IPS-20b (cell line): ENCODE measurements around the gene LGR6.
"Not testable (repeated sequence)": the region's sequence is repeated elsewhere in the genome, so short reads cannot be mapped to it uniquely, and the experiment has no call there.

Source experiments
- H3K27ac ChIP-seq: one replicate; pipeline ENCODE4 v1.5.1; 2013; ENCODE audit warnings: low read length
- H3K27me3 ChIP-seq: 2 replicates; pipeline ENCODE4 v1.6.1; 2013; ENCODE audit warnings: mild to moderate bottlenecking, low read length, inconsistent platforms; ENCODE audit not compliant: insufficient read depth
- H3K36me3 ChIP-seq: 2 replicates; pipeline ENCODE4 v1.6.1; 2013; ENCODE audit warnings: low read depth, mild to moderate bottlenecking, inconsistent platforms, low read length, moderate library complexity; ENCODE audit not compliant: insufficient read depth
- H3K4me1 ChIP-seq: 2 replicates; pipeline ENCODE4 v1.6.1; 2013; ENCODE audit warnings: mild to moderate bottlenecking, control low read depth, inconsistent platforms, low read length, moderate library complexity; ENCODE audit not compliant: insufficient read depth
- H3K4me3 ChIP-seq: 2 replicates; pipeline ENCODE4 v1.5.1; 2013; ENCODE audit warnings: mild to moderate bottlenecking, low read length, inconsistent platforms
- H3K9ac ChIP-seq: 2 replicates; pipeline ENCODE4 v1.6.1; 2013; ENCODE audit warnings: low read depth, mild to moderate bottlenecking, inconsistent platforms, low read length, moderate library complexity
- H3K9me3 ChIP-seq: 2 replicates; pipeline ENCODE4 v1.6.1; 2013; ENCODE audit warnings: mild to moderate bottlenecking, low read depth, low read length, inconsistent platforms; ENCODE audit not compliant: insufficient read depth

LGR6 gene

DNA sequence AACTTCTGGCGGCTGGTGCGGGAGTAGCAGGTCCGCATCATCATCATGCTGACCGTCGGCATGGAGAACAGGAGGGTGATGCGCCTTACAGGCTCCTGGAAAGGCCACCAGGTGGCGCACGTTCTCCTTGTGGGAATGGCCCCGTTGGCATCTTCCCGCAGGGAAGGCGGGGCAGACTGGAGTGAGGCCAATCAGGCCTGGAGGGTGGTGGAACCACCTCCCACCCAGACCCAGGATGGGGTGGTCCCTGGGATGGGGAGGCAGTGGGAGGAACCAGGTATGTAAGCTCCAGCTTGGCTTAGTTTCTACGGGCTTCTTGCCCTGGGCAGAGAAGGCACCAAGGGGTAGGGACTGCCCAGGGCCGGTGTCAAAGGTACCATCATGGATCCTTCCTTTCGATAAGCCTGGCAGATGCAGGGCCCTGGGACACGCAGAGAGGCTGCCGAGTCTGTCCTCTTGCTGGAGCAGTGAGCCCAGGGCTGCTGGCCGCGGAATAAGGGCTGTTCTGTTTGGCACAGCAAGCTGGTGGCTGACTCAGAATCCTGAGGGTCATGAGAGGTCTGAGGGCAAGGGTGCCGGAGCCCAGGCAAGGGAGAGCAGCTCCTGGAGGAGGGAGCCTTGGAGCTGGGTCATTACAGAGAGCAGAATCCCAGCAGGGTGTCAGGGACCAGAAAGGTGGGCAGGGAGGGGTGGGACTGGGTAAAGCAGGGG, 8.7 kb upstream of the LGR6 start:
- H3K9ac ChIP-seq = no peak overlapping the region; the same call in 1 of the 2 replicates
- no peaks in the 10 kb centered on the region for H3K9me3 ChIP-seq
- no peaks in the 10 kb centered on the region for H3K36me3 ChIP-seq
- no peak overlapping the region for H3K27ac ChIP-seq
- no peak overlapping the region; the same call in 1 of the 2 replicates for H3K4me3 ChIP-seq
- H3K27me3 ChIP-seq = 0 out of 2 replicates have a peak, but pooled peaks cover 7% of the 10 kb centered on the region
- H3K4me1 ChIP-seq = no peaks in the 10 kb centered on the region

DNA sequence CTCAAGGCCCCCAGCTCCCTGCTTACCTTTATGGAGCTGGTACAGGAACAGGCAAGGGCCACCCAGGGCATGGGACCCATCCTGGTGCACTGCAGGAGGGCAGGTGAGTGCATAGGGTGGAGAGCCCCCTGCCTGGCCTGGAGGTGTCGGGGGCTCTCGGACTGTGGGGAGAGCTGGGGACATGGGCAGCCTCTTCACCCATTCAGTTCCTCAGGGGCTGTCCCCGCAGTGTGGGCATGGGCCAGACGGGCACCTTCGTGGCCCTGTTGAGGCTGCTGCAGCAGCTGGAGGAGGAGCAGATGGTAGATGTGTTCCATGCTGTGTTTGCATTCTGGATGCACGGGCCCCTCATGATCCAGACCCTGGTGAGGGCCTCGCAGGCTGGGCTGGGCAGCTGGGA, 7.3 kb upstream of the LGR6 start:
- no peaks in the 10 kb centered on the region for H3K4me1 ChIP-seq

DNA sequence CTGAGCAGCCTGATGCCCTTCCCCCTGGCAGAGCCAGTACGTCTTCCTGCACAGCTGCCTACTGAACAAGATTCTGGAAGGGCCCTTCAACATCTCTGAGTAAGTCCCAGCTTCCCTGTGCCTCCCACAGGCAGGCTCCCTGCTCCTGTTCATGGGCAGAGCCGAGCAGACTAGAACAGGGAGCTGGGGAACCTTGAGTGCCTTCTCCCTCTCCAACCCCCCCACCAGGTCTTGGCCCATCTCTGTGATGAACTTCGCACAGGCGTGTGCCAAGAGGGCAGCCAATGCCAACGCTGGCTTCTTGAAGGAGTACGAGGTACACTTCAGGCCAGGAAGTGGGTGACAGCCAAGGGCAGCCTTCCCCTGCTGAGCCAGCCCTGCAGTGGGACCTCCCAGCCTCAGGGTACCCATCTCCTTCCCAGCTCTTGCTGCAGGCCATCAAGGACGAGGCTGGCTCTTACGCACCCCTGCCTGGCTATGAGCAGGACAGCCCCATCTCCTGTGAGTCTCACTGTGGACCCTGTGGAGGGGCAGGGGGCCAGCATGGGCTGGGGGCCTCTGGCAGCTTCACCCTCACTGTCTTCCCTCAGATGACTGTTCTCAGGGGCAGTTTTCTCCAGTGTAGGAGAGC, 6.4 kb upstream of the LGR6 start:
- Histone ChIP-seq H3K9ac (no peak overlapping the region), H3K4me1 (no peaks in the 10 kb centered on the region), H3K9me3 (no peaks in the 10 kb centered on the region), H3K27ac (no peak overlapping the region), H3K36me3 (no peaks in the 10 kb centered on the region), H3K4me3 (no peak overlapping the region), H3K27me3 (0 out of 2 replicates have a peak, but pooled peaks cover 7% of the 10 kb centered on the region)

More for the DNA sequence above, 7.3 kb upstream of the LGR6 start:
- H3K36me3 ChIP-seq = no peaks in the 10 kb centered on the region
- no peak overlapping the region for H3K4me3 ChIP-seq
- 0 out of 2 replicates have a peak, but pooled peaks cover 7% of the 10 kb centered on the region for H3K27me3 ChIP-seq
- H3K9me3 ChIP-seq = no peaks in the 10 kb centered on the region
- H3K9ac ChIP-seq = no peak overlapping the region
- H3K27ac ChIP-seq = no peak overlapping the region

DNA sequence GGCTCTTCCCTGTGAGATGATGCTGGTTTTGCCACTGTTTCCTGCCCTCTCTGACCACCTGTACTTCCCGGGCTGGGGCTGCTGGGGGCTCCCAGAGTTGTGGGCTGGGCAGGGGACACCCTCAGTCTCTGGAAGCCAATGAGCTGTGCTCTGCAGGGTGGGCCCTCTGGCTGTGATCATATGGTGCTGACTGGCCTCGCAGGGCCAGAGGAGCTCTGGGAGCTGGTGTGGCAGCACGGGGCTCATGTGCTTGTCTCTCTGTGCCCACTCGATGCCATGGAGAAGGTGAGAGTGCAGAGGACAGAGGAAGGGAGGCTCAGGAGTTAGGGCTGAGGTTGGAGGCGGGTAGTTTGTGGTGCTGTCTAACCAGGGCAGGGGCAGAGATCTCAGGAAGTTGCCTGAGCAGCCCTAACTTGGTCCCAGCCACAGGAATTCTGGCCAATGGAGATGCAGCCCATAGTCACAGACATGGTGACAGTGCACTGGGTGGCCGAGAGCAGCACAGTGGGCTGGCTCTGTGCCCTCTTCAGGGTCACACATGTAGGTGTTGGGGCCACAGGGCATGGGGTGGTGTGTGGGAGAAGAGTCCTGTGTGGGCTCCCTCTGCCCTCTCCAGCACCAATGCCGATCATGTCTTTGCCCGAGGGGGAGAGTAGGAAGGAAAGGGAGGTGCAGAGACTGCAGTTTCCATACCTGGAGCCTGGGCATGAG, 5.7 kb upstream of the LGR6 start:
- H3K9me3 ChIP-seq = no peaks in the 10 kb centered on the region
- H3K36me3 ChIP-seq = no peaks in the 10 kb centered on the region
- H3K27ac ChIP-seq = no peak overlapping the region
- peaks cover 12% of the 10 kb centered on the region for H3K27me3 ChIP-seq
- no peaks in the 10 kb centered on the region for H3K4me1 ChIP-seq
- no peak overlapping the region for H3K4me3 ChIP-seq
- H3K9ac ChIP-seq = no peak overlapping the region

DNA sequence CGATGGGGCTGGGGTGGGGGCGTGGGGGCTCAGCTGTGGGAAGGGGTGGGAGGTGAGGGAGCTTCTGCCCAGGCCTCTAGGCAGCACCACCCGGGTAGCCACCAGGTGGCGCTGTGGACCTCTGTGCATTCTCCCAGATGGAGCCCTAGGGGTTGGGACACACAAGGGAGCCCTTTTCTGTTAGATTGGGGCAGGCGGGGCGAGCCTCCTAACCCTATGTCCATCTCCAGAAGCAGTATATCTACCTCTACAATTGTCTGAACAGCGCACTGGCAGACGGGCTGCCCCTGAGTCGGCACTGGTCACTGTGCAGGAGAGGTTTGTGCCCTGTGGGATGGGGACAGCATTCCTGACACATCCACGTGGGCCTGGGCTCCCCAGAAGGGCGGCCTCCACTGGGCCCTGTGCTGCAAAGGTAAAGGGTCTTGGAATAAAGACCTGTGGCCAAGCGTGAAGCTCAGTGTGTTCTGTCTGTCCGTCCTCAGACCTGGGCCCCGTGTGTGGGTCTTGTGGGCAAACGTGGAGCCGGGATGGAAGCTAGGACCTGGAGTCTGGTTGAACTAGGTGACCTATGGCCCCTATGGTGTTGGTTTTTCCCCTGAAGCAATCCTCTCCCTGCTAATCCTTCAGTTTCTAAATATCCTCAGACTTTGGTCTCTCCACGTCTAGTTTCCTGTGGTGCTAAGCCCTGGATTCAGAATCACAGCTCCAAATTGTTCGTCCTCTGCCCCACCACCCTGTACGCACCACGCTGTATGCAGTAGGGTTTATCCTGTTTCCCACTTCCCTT, 4.4 kb upstream of the LGR6 start:
- Histone ChIP-seq H3K9ac (no peak overlapping the region), H3K9me3 (no peaks in the 10 kb centered on the region), H3K27me3 (peaks cover 20% of the 10 kb centered on the region), H3K4me3 (no peak overlapping the region), H3K36me3 (no peaks in the 10 kb centered on the region), H3K4me1 (no peaks in the 10 kb centered on the region), H3K27ac (no peak overlapping the region)

DNA sequence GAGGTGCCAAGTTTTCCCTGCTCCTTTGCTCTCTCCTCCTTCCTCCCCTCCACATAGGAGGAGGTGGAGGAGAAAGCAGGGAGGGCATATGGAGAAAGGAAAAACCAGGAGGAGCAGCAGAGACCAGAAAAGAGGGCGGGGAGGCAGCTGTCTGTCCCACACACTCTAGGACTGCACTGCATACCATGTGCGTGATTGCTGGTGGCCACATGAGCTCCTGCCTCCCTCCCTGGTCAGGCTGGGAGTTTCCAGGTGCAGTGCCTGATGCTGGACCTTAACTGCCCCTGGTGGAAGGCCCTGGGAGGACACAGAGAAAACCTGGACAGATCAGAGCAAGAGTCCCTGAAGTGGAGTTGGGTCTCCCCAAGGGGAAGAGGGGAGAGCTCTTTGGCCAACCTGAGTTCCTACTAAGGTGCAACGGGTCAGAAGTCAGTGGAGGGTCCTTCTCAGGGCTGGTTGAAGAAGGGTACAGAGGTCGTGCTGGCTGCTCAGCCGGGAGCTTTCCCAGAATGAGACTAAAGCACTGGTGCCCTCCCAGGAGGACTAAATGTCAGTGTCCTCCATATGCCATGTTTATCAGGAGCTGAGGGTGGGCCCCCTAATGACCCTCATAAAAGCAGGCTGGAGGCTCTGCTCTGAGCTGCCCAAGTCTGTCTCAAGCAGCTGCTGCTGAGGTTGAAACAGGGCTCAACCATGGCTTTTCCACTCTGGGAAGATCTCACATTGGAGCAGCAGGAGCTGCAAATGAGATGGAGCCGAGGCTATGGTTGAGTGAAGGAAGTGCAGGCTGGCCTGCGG, 3.5 kb upstream of the LGR6 start:
- H3K27me3 ChIP-seq = peaks cover 27% of the 10 kb centered on the region
- H3K4me1 ChIP-seq = no peaks in the 10 kb centered on the region
- H3K4me3 ChIP-seq = no peak overlapping the region
- H3K27ac ChIP-seq = no peak overlapping the region
- H3K36me3 ChIP-seq = no peaks in the 10 kb centered on the region
- no peaks in the 10 kb centered on the region for H3K9me3 ChIP-seq
- H3K9ac ChIP-seq = no peak overlapping the region

DNA sequence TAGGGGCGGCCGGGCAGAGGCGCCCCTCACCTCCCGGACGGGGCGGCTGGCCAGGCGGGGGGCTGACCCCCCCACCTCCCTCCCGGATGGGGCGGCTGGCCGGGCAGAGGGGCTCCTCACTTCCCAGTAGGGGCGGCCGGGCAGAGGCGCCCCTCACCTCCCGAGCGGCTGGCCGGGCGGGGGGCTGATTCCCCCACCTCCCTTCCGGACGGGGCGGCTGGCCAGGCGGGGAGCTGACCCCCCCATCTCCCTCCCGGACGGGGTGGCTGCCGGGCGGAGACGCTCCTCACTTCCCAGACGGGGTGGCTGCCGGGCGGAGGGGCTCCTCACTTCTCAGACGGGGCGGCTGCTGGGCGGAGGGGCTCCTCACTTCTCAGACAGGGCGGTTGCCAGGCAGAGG, 2.2 kb upstream of the LGR6 start:
- not testable (repeated sequence) for H3K27ac ChIP-seq, H3K9ac ChIP-seq, H3K9me3 ChIP-seq, H3K4me3 ChIP-seq, H3K4me1 ChIP-seq, H3K36me3 ChIP-seq
- peaks cover 40% of the 10 kb centered on the region for H3K27me3 ChIP-seq

DNA sequence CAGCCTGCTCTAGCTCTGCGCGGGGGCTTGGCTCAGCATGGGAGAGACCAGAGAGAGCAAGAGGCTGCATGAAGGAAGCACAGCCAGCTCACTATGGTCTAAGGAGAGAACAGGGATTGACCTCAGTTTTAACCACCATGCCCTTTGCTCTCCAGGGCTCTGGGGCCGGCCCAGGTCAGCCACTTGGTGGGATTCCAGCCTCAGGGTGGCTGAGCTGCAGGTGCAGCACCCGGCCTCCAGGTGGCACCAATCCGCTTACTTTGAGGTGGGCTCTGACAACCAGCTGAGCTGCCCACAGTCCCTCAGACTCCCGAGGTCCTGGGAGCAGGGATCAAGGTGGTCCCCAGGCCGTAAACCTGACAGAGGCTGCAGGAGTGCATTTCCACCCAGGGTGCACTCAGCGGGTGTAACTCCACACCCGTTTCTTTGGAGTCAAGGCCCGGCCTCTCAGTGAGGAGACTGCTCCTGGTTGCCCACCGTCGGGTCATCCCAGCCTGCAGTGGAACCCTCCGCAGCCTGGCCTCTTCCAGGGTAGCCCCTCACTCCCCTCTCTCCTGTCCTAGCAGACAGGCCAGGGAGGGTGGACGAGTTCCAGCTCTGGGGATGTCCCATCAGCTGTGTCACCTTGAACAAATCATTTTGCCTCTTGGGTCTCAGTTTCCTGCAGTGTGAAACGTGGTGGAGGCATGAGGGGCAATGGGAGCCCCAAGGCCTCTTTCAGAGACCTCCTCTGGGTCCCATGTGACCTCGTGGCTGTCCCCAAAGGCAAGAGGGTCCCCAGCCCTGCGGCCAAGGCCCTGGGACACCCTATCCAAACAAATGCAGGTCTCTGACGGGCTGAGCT, 607 bp upstream of the LGR6 start:
- peaks cover 47% of the 10 kb centered on the region for H3K27me3 ChIP-seq
- no peak overlapping the region for H3K9ac ChIP-seq
- no peaks in the 10 kb centered on the region for H3K36me3 ChIP-seq
- H3K9me3 ChIP-seq = no peaks in the 10 kb centered on the region
- no peaks in the 10 kb centered on the region for H3K4me1 ChIP-seq
- H3K4me3 ChIP-seq = peak overlapping the region; percentile 54
- no peak overlapping the region for H3K27ac ChIP-seq

DNA sequence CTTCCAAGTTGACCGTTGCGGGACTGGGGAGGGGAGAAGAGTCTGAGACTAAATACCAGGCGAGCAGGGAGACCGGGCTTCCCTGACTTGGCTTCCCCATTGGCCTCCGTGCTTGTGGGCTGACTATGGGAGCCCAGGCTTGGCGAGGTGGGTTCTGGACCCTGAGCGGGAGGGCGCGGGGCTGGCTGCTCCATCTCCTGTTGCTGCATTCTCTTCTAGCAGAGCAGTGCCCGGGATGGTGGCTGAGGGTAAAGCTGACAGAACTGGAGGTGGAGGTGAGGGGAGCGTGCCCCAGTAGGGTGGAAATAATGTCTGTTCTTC, 689 bp downstream of the LGR6 start:
- no peaks in the 10 kb centered on the region for H3K36me3 ChIP-seq
- peaks cover 47% of the 10 kb centered on the region for H3K27me3 ChIP-seq
- H3K4me1 ChIP-seq = no peaks in the 10 kb centered on the region
- H3K9me3 ChIP-seq = no peaks in the 10 kb centered on the region
- H3K4me3 ChIP-seq = peak overlapping the region; percentile 54; the same call in 1 of the 2 replicates
- H3K27ac ChIP-seq = no peak overlapping the region
- H3K9ac ChIP-seq = no peak overlapping the region

DNA sequence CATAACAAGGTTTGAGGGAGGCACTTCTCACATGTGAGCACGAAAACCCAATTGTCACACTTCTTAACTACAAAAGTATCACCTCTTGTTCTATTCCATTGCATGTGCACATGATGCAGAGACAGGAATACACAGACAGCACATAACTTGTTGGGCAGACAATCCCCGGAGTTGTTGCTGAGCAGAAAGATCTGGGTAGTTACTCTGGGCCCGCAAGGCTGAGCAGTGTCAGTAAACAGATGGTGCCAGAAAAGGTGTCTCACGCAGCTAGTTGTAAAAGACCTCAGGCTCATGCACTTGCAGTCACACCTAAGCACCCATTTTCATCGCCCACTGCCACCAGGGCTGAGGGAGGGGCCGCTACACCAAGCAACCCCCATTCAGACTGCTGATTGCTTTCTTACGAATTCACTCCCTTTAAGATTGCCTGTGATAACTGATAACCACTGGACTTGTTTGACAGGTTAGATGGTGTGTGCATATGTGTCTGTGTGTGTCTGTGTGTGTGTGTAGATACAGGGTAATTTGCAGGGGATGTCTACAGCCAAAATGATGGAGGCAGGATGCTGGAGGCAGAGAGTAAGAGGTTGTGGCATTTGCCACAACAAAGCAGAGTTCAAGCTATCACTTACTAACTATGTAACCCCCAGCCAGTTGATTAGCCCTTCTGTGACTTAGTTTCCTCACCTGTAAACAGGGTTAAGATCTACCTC, 4.2 kb downstream of the LGR6 start:
- no peaks in the 10 kb centered on the region for H3K4me1 ChIP-seq
- no peak overlapping the region for H3K4me3 ChIP-seq
- H3K36me3 ChIP-seq = no peaks in the 10 kb centered on the region
- H3K27ac ChIP-seq = no peak overlapping the region
- H3K9me3 ChIP-seq = no peaks in the 10 kb centered on the region
- H3K9ac ChIP-seq = no peak overlapping the region
- H3K27me3 ChIP-seq = peaks cover 43% of the 10 kb centered on the region
